ENCODE measurements around the gene SLC17A6. TPM values are rescaled to one million over a fixed set of nuclear protein-coding genes. Genes with fewer than 3 reads are reported as not detected.

Gene SLC17A6
- polyA plus RNA-seq, 1 donor from 2014 or later, result 3.3 TPM

DNA sequence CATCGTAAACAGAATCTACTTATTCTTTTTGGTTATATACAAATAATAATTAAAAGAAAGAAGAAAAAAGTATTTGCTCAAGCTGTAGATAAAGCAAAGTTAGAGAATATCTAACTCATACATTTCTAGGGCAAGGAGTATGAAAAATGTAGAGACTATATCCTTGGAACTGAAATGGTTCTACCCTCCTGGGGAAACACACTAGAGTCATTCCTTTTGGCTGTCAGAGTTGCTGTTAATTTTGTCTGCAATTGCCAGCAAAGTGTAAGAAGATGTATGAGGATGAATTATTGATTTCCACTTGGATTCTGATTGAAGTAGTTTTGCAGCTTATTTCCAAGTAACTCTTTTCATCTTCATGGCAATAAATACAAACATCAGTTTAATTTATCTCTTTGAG is 69.1 kb downstream of the SLC17A6 start:
- H3K9ac ChIP-seq (ENCODE audit: low read length), result no peak overlapping the region
- H3K79me2 ChIP-seq (replicated peaks; ENCODE audit: insufficient read depth, low read length), result no peaks in the 10 kb centered on the region
- no peak overlapping the region for H3K4me2 ChIP-seq (ENCODE audit: low read length)
- no peaks in the 10 kb centered on the region for H3K9me2 ChIP-seq (ENCODE audit: insufficient read depth, low read length)
- no peak overlapping the region for H2AFZ ChIP-seq (ENCODE audit: low read depth, low read length)
- no peaks in the 10 kb centered on the region for H3K9me3 ChIP-seq (ENCODE audit: low read length)
- H3K36me3 ChIP-seq (ENCODE audit: insufficient read depth, low read length), result no peaks in the 10 kb centered on the region
- H3K27ac ChIP-seq (ENCODE audit: low read length), result no peak overlapping the region
- H3K4me3 ChIP-seq (ENCODE audit: low read length), result no peak overlapping the region
- no peaks in the 10 kb centered on the region for H4K20me1 ChIP-seq (ENCODE audit: insufficient read depth)
- TF ChIP-seq, protein P1, sequence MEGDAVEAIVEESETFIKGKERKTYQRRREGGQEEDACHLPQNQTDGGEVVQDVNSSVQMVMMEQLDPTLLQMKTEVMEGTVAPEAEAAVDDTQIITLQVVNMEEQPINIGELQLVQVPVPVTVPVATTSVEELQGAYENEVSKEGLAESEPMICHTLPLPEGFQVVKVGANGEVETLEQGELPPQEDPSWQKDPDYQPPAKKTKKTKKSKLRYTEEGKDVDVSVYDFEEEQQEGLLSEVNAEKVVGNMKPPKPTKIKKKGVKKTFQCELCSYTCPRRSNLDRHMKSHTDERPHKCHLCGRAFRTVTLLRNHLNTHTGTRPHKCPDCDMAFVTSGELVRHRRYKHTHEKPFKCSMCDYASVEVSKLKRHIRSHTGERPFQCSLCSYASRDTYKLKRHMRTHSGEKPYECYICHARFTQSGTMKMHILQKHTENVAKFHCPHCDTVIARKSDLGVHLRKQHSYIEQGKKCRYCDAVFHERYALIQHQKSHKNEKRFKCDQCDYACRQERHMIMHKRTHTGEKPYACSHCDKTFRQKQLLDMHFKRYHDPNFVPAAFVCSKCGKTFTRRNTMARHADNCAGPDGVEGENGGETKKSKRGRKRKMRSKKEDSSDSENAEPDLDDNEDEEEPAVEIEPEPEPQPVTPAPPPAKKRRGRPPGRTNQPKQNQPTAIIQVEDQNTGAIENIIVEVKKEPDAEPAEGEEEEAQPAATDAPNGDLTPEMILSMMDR (IDR thresholded peaks at IDR 0.05; ENCODE audit: poor library complexity, severe bottlenecking), result no peak
- TF ChIP-seq SMC3 (conservative IDR thresholded peaks at IDR 0.05; ENCODE audit: poor library complexity) (no peak), EZH2 (IDR thresholded peaks at IDR 0.05; ENCODE audit: borderline replicate concordance, insufficient read depth, low read length, poor library complexity, severe bottlenecking) (no peak), RAD21 (conservative IDR thresholded peaks at IDR 0.05) (no peak), EP300 (conservative IDR thresholded peaks at IDR 0.05; ENCODE audit: poor library complexity, severe bottlenecking) (no peak), POLR2AphosphoS5 (IDR thresholded peaks at IDR 0.05) (no peak), TAF1 (IDR thresholded peaks at IDR 0.05; ENCODE audit: low read depth) (no peak), MXI1 (conservative IDR thresholded peaks at IDR 0.05; ENCODE audit: poor library complexity, severe bottlenecking) (no peak)
- TF ChIP-seq, protein P2, sequence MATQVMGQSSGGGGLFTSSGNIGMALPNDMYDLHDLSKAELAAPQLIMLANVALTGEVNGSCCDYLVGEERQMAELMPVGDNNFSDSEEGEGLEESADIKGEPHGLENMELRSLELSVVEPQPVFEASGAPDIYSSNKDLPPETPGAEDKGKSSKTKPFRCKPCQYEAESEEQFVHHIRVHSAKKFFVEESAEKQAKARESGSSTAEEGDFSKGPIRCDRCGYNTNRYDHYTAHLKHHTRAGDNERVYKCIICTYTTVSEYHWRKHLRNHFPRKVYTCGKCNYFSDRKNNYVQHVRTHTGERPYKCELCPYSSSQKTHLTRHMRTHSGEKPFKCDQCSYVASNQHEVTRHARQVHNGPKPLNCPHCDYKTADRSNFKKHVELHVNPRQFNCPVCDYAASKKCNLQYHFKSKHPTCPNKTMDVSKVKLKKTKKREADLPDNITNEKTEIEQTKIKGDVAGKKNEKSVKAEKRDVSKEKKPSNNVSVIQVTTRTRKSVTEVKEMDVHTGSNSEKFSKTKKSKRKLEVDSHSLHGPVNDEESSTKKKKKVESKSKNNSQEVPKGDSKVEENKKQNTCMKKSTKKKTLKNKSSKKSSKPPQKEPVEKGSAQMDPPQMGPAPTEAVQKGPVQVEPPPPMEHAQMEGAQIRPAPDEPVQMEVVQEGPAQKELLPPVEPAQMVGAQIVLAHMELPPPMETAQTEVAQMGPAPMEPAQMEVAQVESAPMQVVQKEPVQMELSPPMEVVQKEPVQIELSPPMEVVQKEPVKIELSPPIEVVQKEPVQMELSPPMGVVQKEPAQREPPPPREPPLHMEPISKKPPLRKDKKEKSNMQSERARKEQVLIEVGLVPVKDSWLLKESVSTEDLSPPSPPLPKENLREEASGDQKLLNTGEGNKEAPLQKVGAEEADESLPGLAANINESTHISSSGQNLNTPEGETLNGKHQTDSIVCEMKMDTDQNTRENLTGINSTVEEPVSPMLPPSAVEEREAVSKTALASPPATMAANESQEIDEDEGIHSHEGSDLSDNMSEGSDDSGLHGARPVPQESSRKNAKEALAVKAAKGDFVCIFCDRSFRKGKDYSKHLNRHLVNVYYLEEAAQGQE (IDR thresholded peaks at IDR 0.05; ENCODE audit: borderline replicate concordance), result no peak
- no peaks in the 10 kb centered on the region for H3K27me3 ChIP-seq (ENCODE audit: insufficient read depth, low read depth, low read length)
- no peaks in the 10 kb centered on the region for H3F3A ChIP-seq (ENCODE audit: insufficient read depth, low read length, poor library complexity, severe bottlenecking)

DNA sequence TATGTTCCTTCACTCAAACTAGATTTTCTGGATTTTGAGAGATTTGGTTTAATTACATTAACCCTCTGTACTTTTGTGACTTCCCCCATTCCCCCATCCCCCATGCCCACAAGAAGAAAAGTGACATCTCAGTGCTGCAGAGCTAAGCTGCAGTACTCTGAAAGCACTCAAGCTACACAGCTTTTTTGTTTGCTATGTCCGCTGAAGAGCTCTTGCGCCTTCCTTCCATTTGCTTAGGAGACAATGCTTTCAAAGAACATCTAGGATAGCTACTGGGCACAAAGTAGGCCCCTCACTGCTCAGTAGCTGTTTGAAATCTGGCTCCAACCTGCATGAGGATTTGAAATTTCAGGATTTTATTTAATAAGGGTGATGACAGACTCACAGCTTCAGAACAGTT is 69.7 kb downstream of the SLC17A6 start:
- TF ChIP-seq SMC3 (conservative IDR thresholded peaks at IDR 0.05; ENCODE audit: poor library complexity) (no peak), EZH2 (IDR thresholded peaks at IDR 0.05; ENCODE audit: borderline replicate concordance, insufficient read depth, low read length, poor library complexity, severe bottlenecking) (no peak), POLR2AphosphoS5 (IDR thresholded peaks at IDR 0.05) (no peak), MXI1 (conservative IDR thresholded peaks at IDR 0.05; ENCODE audit: poor library complexity, severe bottlenecking) (no peak), RAD21 (conservative IDR thresholded peaks at IDR 0.05) (no peak), TAF1 (IDR thresholded peaks at IDR 0.05; ENCODE audit: low read depth) (no peak), EP300 (conservative IDR thresholded peaks at IDR 0.05; ENCODE audit: poor library complexity, severe bottlenecking) (no peak)
- TF ChIP-seq, protein P2 (IDR thresholded peaks at IDR 0.05; ENCODE audit: borderline replicate concordance), result no peak
- TF ChIP-seq, protein P1 (IDR thresholded peaks at IDR 0.05; ENCODE audit: poor library complexity, severe bottlenecking), result no peak
- Histone ChIP-seq H3K79me2 (replicated peaks; ENCODE audit: insufficient read depth, low read length) (no peaks in the 10 kb centered on the region), H3F3A (ENCODE audit: insufficient read depth, low read length, poor library complexity, severe bottlenecking) (no peaks in the 10 kb centered on the region), H3K4me3 (ENCODE audit: low read length) (no peak overlapping the region), H3K9ac (ENCODE audit: low read length) (no peak overlapping the region), H4K20me1 (ENCODE audit: insufficient read depth) (no peaks in the 10 kb centered on the region), H3K4me2 (ENCODE audit: low read length) (no peak overlapping the region), H2AFZ (ENCODE audit: low read depth, low read length) (no peak overlapping the region), H3K27me3 (ENCODE audit: insufficient read depth, low read depth, low read length) (no peaks in the 10 kb centered on the region), H3K9me3 (ENCODE audit: low read length) (no peaks in the 10 kb centered on the region), H3K36me3 (ENCODE audit: insufficient read depth, low read length) (no peaks in the 10 kb centered on the region), H3K9me2 (ENCODE audit: insufficient read depth, low read length) (no peaks in the 10 kb centered on the region), H3K27ac (ENCODE audit: low read length) (no peak overlapping the region)

Measured in neural cell (in vitro differentiated cells).